Measurements from ENCODE around the gene SLC7A5.
A peak's percentile ranks its signal among the peaks of the same experiment; 100 is the strongest.
"Not testable (repeated sequence)": the region's sequence is repeated elsewhere in the genome, so short reads cannot be mapped to it uniquely, and the experiment has no call there.

The SLC7A5 gene

GRCh38 chr16:87818533-87819161 lies 50.7 kb downstream of the SLC7A5 start:
- DNase-seq = no peak

GRCh38 chr16:87817910-87818309 lies 51.4 kb downstream of the SLC7A5 start:
- DNase-seq = no peak

GRCh38 chr16:87817370-87817769 lies 51.9 kb downstream of the SLC7A5 start:
- not testable (repeated sequence) for DNase-seq

GRCh38 chr16:87816507-87817100 lies 52.7 kb downstream of the SLC7A5 start:
- DNase-seq = no peak

- no peak for DNase-seq
These were observed 53.7 kb downstream of the SLC7A5 start for GRCh38 chr16:87815567-87815966.

- peak in 2 of 3 experiments; percentile 64 to 81 for DNase-seq
These were observed 57.1 kb downstream of the SLC7A5 start for GRCh38 chr16:87812200-87812656.

- not testable (repeated sequence) for DNase-seq
These were observed 57.9 kb downstream of the SLC7A5 start for GRCh38 chr16:87811454-87811853.

- DNase-seq = peak in 1 of 3 experiments; percentile 9
These were observed 60.0 kb downstream of the SLC7A5 start for GRCh38 chr16:87809150-87809902.

- no peak for DNase-seq
These were observed 61.2 kb downstream of the SLC7A5 start for GRCh38 chr16:87808108-87808507.

- DNase-seq = peak; percentile 69 to 98 (median 94)
These were observed 62.4 kb downstream of the SLC7A5 start for GRCh38 chr16:87806641-87807546.

GRCh38 chr16:87806261-87806640 lies 63.1 kb downstream of the SLC7A5 start:
- no peak for DNase-seq

GRCh38 chr16:87803385-87803784 lies 65.9 kb downstream of the SLC7A5 start:
- DNase-seq = no peak

GRCh38 chr16:87802670-87803069 lies 66.6 kb downstream of the SLC7A5 start:
- no peak for DNase-seq

- DNase-seq = no peak
These were observed 67.5 kb downstream of the SLC7A5 start for GRCh38 chr16:87801679-87802259.

GRCh38 chr16:87800497-87800896 lies 68.8 kb downstream of the SLC7A5 start:
- DNase-seq = no peak

GRCh38 chr16:87795336-87795735 lies 74.0 kb downstream of the SLC7A5 start:
- no peak for DNase-seq

- no peak for DNase-seq
These were observed 74.7 kb downstream of the SLC7A5 start for GRCh38 chr16:87794485-87795078.

- no peak for DNase-seq
These were observed 77.1 kb downstream of the SLC7A5 start for GRCh38 chr16:87792205-87792565.

GRCh38 chr16:87791295-87792204 lies 77.8 kb downstream of the SLC7A5 start:
- DNase-seq = no peak

- peak in 2 of 3 experiments; percentile 8 to 51 for DNase-seq
These were observed 78.8 kb downstream of the SLC7A5 start for GRCh38 chr16:87790292-87791100.

Measured in NCI-H1417 (cell line).